ENCODE measurements around the gene ABCB7.

DNA sequence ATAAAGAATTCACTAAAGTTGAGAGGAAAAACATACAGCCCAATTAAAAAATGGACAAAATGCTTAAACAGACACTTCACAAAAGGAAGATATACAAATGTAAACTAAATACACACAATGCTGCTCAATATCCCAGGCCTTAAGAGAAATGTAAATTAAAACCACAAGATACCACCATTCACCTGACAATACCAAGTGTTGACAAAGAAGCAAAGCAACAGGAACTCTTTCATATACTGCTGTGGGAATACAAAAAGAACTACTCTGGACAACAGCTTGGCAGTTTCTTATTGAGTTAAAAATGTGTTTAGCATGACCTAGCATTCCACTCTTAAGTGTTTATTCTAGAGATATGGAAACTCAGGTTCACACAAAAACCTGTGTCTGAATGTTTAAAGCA lies 71.3 kb downstream of the ABCB7 start:
- TF ChIP-seq, protein P1, sequence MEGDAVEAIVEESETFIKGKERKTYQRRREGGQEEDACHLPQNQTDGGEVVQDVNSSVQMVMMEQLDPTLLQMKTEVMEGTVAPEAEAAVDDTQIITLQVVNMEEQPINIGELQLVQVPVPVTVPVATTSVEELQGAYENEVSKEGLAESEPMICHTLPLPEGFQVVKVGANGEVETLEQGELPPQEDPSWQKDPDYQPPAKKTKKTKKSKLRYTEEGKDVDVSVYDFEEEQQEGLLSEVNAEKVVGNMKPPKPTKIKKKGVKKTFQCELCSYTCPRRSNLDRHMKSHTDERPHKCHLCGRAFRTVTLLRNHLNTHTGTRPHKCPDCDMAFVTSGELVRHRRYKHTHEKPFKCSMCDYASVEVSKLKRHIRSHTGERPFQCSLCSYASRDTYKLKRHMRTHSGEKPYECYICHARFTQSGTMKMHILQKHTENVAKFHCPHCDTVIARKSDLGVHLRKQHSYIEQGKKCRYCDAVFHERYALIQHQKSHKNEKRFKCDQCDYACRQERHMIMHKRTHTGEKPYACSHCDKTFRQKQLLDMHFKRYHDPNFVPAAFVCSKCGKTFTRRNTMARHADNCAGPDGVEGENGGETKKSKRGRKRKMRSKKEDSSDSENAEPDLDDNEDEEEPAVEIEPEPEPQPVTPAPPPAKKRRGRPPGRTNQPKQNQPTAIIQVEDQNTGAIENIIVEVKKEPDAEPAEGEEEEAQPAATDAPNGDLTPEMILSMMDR (conservative IDR thresholded peaks at IDR 0.05; ENCODE audit: low read depth in 2 of 2) = no peak
- no peak for TF ChIP-seq ZNF114 (CRISPR knock-in tag; IDR thresholded peaks at IDR 0.05)
- TF ChIP-seq JUNB (IDR thresholded peaks at IDR 0.05; ENCODE audit: unreplicated experiment) = no peak
- TF ChIP-seq POLR2AphosphoS5 (IDR thresholded peaks at IDR 0.05; ENCODE audit: low read depth) = no peak
- no peak for TF ChIP-seq EZH2 (IDR thresholded peaks at IDR 0.05; ENCODE audit: low read depth, unreplicated experiment)
- TF ChIP-seq, protein P2, sequence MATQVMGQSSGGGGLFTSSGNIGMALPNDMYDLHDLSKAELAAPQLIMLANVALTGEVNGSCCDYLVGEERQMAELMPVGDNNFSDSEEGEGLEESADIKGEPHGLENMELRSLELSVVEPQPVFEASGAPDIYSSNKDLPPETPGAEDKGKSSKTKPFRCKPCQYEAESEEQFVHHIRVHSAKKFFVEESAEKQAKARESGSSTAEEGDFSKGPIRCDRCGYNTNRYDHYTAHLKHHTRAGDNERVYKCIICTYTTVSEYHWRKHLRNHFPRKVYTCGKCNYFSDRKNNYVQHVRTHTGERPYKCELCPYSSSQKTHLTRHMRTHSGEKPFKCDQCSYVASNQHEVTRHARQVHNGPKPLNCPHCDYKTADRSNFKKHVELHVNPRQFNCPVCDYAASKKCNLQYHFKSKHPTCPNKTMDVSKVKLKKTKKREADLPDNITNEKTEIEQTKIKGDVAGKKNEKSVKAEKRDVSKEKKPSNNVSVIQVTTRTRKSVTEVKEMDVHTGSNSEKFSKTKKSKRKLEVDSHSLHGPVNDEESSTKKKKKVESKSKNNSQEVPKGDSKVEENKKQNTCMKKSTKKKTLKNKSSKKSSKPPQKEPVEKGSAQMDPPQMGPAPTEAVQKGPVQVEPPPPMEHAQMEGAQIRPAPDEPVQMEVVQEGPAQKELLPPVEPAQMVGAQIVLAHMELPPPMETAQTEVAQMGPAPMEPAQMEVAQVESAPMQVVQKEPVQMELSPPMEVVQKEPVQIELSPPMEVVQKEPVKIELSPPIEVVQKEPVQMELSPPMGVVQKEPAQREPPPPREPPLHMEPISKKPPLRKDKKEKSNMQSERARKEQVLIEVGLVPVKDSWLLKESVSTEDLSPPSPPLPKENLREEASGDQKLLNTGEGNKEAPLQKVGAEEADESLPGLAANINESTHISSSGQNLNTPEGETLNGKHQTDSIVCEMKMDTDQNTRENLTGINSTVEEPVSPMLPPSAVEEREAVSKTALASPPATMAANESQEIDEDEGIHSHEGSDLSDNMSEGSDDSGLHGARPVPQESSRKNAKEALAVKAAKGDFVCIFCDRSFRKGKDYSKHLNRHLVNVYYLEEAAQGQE (IDR thresholded peaks at IDR 0.05; ENCODE audit: unreplicated experiment) = no peak
- no peak for TF ChIP-seq CREB1 (CRISPR knock-in tag; IDR thresholded peaks at IDR 0.05; ENCODE audit: low read depth)
- no peak for TF ChIP-seq EZH2phosphoT487 (IDR thresholded peaks at IDR 0.05; ENCODE audit: unreplicated experiment)
- TF ChIP-seq NANOG (IDR thresholded peaks at IDR 0.05; ENCODE audit: borderline replicate concordance) = no peak
